ENCODE data around the gene ERV3-1.
"Not testable (repeated sequence)": the region's sequence is repeated elsewhere in the genome, so short reads cannot be mapped to it uniquely, and the experiment has no call there.

The ERV3-1 gene

DNA sequence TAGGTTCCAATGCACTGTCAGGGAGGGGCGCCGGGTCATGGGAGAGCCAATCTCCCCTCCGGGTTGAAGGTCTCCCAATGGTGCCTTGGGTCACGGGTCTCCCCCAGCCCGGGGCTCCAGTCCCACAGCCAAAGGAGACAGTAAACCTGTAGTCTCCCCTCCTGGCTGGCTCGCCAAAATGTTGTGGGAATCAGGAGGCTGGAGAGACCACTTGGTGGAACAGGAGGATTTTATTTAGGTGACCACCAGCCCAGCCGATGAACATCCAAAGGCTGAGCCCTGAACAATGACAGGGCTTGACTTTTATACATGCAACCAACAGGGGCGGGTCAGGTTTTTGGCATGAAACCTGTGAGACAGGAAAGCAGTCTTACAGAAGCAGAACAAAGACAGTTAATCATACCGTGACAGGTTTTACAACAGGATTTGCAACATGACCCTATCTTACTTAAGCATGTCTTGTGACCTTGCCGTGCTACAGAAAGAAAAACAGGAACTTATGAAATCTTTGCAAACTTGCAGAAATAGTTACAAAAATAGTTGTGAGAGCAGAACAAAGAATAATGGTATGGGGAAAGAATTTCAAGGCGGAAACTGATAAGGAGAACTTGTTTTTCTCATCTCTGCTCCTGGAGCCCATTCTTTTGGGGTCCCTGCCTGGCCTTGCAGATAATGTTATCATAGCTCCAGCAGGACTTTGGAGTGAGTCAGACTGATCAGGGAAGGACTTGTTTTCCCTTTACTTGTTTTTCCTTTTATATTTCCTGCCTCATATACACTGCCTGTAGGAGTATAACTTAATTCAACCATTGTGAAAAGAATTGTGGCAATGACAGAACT, 7.1 kb downstream of the ERV3-1 start:
- peak; percentile 65 for DNase-seq

DNA sequence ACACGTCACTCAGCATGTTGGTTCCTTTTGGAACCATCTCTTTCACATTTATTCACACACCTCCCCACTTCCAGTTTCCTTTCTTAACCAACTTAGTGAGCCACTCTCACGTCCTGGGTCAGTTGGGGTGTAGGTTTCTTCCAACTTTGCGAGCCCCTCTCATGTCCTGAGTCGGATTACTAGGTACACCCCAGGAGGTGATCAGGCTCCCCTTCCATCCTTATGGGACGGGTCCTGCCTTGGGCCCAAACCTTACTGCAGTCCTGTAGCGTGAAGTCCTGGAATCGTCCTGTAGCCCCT, 7.7 kb downstream of the ERV3-1 start:
- no peak for DNase-seq

DNA sequence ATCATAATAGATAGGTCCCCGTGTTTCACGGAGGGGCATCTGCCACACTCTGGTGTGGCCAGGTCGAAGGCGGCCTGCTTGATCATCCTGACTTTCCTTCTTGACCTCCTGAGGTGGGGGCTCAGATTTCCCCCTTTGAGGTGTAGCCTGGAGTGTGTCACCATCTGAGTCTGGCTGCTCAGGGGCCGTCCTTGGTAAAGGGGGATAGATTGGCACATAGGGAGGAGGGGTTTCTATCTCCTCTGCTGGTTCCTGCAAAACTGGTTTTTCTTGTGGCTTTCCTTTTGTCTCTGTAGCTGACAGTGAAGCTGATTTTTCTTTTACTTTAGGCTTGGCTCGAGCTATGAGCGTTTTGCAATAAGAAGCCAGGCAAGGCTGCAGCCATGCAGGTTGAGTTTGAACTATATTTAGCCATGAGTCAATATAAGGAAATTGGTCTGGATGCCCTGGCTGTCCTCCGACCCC, 8.5 kb downstream of the ERV3-1 start:
- no peak for DNase-seq

- DNase-seq = no peak
These were observed 9.2 kb downstream of the ERV3-1 start for GRCh38 chr7:64997164-64997908.

- DNase-seq = no peak
These were observed 10.2 kb downstream of the ERV3-1 start for GRCh38 chr7:64996305-64996704.

GRCh38 chr7:64993901-64994300, 12.6 kb downstream of the ERV3-1 start:
- no peak for DNase-seq

DNA sequence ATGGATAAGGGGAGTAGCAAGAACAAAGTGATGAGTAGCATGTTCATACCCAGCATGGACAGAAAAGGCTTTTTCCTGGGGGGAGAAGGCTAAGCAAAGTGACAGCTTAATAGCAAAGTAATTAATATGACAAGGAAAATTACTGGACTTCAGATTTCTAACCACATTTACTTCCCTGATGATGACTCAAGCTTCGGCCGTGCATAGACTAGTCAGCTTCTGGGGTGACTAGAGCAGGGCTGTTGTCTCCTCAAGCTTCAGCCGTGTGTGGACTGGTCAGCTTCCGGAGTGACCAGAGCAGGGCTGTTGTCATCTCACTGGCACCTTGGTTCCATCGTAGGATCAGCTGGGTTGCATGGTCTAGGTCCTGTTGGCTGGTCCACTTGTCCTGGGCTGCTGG, 13.5 kb downstream of the ERV3-1 start:
- no peak for DNase-seq

DNA sequence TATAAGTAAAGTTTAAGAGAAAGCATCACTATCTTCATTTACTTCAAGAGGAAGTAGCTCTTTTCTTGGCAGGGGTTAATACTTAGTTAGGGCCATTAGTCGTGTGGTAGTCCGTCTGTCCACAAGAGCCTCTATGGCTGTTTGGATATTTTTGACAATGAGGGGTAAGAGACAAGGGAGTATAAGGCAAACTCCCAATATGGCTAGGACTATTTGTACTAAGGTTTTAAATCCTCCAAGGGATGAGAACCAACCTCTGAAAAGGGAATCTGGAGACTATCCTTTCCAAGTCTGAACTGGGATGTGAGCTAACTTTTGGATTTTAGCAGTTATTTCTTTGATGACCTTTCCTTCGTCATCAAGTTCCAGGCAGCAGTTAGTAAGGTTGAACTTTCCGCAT, 15.6 kb downstream of the ERV3-1 start, which contains the start of gene ZNF117:
ZNF117 (minus strand) TSS at position 101 of the 400 bp plus-strand sequence.
- DNase-seq = no peak

- DNase-seq = no peak
These were observed 16.3 kb downstream of the ERV3-1 start for GRCh38 chr7:64990216-64990615.

- no peak for DNase-seq
These were observed 27.8 kb downstream of the ERV3-1 start for GRCh38 chr7:64978497-64979203.

DNA sequence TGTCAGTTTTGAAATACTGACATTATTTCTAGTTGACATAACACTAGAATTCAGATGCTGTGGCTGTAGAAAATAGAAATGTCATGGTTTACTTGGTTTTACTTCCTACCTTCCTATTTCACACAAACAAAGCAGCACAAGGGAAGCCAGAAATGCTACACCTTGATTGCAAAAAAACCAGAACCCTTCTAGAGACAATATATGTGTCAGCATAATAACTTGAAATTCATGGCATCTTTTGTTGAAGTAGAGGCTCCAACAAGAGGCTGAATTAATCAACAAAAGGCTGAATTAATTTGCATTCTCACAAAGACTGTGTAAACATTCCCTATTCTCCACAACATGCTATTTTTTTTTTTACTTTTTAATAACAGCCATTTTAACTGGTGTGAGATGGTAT, 40.9 kb downstream of the ERV3-1 start:
- DNase-seq = no peak

DNA sequence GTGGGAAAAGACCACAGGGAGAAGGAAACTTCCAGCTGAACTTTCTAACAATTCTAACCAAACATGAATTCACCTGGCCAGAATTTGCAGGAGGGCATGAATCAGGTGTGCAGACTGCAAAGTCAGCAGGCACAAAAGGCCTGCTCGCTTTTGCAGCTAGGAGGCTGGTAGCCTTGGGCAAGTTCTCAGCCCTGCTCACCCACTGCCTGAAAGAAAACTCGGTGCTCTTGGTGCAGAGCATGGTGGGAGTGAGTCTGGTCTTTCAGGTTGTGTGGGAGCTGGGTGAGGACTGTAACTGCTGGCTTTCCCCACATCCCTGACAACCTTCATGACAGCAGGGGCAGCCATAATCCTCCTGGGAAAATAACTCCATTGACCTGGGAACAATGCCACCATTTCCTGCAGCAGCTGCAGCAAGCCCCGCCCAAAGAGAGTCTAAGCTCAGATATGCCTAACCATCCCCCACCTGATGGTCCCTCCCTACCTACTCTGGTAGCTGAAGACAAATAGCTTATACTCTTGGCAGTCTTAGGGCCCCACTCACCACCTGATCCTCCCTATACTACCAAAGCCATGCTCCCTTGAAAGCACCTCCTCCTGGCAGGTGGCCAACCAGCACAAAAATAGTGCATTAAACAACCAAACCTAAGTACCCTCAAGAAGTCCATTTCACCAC, 47.3 kb downstream of the ERV3-1 start:
- DNase-seq = no peak

GRCh38 chr7:64951250-64951848, 55.1 kb downstream of the ERV3-1 start:
- DNase-seq = peak; percentile 60

DNA sequence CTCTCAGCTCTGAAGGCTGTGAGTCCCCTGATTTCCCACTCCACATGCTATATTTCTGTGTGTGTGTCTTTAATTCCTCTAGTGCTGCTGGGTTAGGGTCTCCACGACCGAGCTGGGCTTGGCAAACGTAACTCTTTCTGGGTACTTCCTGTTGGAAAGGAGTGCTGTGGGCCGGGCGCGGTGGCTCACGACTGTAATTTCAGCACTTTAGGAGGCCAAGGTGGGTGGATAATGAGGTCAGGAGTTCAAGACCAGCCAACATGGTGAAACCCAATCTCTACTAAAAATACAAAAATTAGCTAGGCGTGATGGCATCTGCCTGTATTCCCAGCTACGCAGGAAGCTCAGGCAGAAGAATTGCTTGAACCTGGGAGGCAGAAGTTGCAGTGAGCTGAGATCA, 55.8 kb downstream of the ERV3-1 start:
- not testable (repeated sequence) for DNase-seq

GRCh38 chr7:64948774-64949173, 57.7 kb downstream of the ERV3-1 start:
- DNase-seq = not testable (repeated sequence)

- no peak for DNase-seq
These were observed 59.1 kb downstream of the ERV3-1 start for GRCh38 chr7:64947252-64948000.

DNA sequence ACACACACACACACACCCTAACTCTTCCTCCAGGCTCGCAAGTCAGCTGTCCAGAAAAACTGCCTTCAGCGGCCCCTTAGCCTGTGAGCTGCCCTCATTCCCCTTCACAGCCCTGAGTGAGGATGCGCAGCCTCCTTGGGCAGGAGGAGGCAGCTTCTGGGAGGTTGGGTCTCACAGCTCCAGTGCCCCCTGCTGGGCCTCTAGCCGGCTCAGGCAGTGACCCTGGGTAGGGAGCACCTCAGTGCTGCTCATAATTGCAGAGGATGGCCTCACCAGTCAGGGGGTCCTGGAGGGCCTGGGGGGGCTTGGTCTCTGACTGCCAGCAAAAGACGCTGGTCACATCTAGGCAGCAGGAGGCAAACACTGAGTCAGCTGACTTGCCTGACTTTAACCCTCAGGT, 59.7 kb downstream of the ERV3-1 start:
- no peak for DNase-seq

- no peak for DNase-seq
These were observed 60.8 kb downstream of the ERV3-1 start for GRCh38 chr7:64945503-64946175.

GRCh38 chr7:64944667-64945502, 61.6 kb downstream of the ERV3-1 start:
- not testable (repeated sequence) for DNase-seq
